Measurements from ENCODE around the gene ZNF280D. TPM values are rescaled to one million over a fixed set of nuclear protein-coding genes. Genes with fewer than 3 reads are reported as not detected.

ZNF280D gene
- total and polyA plus RNA-seq, 2 experiments from 2014 or later = 8.0 to 24.6 TPM

- in situ Hi-C loops (cut with MboI) = loop anchor here (25.0 kb wide), 1 partner anchor 110 kb away; no protein-coding TSS in a partner anchor
- H3F3A ChIP-seq (ENCODE audit: insufficient read depth) = no peaks in the 10 kb centered on the region
- H4K20me1 ChIP-seq (ENCODE audit: insufficient read depth) = no peaks in the 10 kb centered on the region
- H3K9ac ChIP-seq = no peak overlapping the region
- no peak overlapping the region for H3K4me3 ChIP-seq
- H3K9me2 ChIP-seq (ENCODE audit: insufficient read depth) = no peaks in the 10 kb centered on the region
- TF ChIP-seq EZH2phosphoT487 (IDR thresholded peaks at IDR 0.05; ENCODE audit: insufficient read depth, low read depth) (no peak), EZH2 (IDR thresholded peaks at IDR 0.05; ENCODE audit: insufficient read depth, poor library complexity, severe bottlenecking) (no peak)
- WGBS, 2 experiments (ENCODE audit: low coverage in 1 of 2, low lambda C conversion rate in 2 of 2, missing lambda C conversion rate in 2 of 2) = 95 to 97% methylated on average over 1 of the region's 1 CpG
- no peaks in the 10 kb centered on the region for H3K9me3 ChIP-seq (ENCODE audit: low read depth)
- no peak for DNase-seq
- H3K4me2 ChIP-seq (ENCODE audit: unreplicated experiment) = no peak overlapping the region
- no peak overlapping the region for H3K27ac ChIP-seq
- H3K79me2 ChIP-seq (ENCODE audit: insufficient read depth) = no peaks in the 10 kb centered on the region
- H3K4me1 ChIP-seq (ENCODE audit: insufficient read depth) = 0 out of 2 replicates have a peak, but pooled peaks cover 9% of the 10 kb centered on the region
- H3K27me3 ChIP-seq (replicated peaks; ENCODE audit: insufficient read depth) = no peaks in the 10 kb centered on the region
- H3K36me3 ChIP-seq (ENCODE audit: low read depth) = peaks cover 16% of the 10 kb centered on the region
- H2AFZ ChIP-seq = no peak overlapping the region
Measured at GRCh38 chr15:56677271-56677670, 56.0 kb downstream of the ZNF280D start.

DNA sequence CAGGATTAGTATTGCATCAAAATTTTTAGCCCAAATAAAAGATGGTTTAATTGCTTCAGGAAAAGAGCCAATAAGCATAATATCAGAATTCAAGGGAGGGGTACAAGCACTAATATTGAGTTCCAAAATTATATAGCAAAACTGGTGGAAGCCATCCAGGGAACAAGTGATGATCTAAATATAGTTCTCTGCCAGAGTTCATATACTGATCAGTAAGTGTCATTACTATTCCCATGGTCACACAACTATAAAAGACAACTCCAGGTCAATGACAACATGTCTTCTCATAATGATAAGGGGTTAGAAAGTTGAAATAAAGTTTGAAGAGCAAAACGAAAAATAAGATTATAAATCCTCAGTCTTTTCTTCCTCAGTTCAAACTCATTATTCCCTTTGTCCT is 57.4 kb downstream of the ZNF280D start:
- H3K79me2 ChIP-seq (ENCODE audit: insufficient read depth) = no peaks in the 10 kb centered on the region
- in situ Hi-C loops (cut with MboI) = loop anchor here (25.0 kb wide), 1 partner anchor 111 kb away; no protein-coding TSS in a partner anchor
- no peaks in the 10 kb centered on the region for H3K9me2 ChIP-seq (ENCODE audit: insufficient read depth)
- H3K27me3 ChIP-seq (replicated peaks; ENCODE audit: insufficient read depth) = no peaks in the 10 kb centered on the region
- H3K4me3 ChIP-seq = no peak overlapping the region
- no peak overlapping the region for H3K9ac ChIP-seq
- H3K36me3 ChIP-seq (ENCODE audit: low read depth) = peaks cover 8% of the 10 kb centered on the region
- H3K4me2 ChIP-seq (ENCODE audit: unreplicated experiment) = no peak overlapping the region
- WGBS, 2 experiments (ENCODE audit: low coverage in 1 of 2, low lambda C conversion rate in 2 of 2, missing lambda C conversion rate in 2 of 2) = 95 to 100% methylated on average over 1 of the region's 1 CpG
- H3K27ac ChIP-seq = no peak overlapping the region
- no peaks in the 10 kb centered on the region for H3F3A ChIP-seq (ENCODE audit: insufficient read depth)
- no peak overlapping the region for H2AFZ ChIP-seq
- DNase-seq = no peak
- 0 out of 2 replicates have a peak, but pooled peaks cover 9% of the 10 kb centered on the region for H3K4me1 ChIP-seq (ENCODE audit: insufficient read depth)
- TF ChIP-seq EZH2phosphoT487 (IDR thresholded peaks at IDR 0.05; ENCODE audit: insufficient read depth, low read depth) (no peak), EZH2 (IDR thresholded peaks at IDR 0.05; ENCODE audit: insufficient read depth, poor library complexity, severe bottlenecking) (no peak)
- H3K9me3 ChIP-seq (ENCODE audit: low read depth) = no peaks in the 10 kb centered on the region
- no peaks in the 10 kb centered on the region for H4K20me1 ChIP-seq (ENCODE audit: insufficient read depth)

DNA sequence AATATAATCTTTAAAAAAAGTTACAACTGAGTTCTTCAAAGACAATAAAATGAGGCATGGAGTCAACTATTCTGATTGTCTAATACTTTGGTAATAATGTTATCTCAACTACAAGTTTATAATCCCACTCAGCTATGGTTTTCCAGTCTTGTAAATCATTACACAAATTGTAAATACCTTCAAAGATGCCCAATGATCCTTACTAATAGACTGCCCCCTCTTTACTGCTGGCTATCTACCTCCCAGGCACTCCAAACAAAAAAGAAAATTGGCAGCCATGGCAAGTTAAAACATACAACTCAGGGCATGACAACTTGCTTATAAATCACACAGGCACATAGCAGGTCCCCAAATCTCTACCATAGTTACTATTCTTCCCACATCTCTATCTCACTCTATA is 58.5 kb downstream of the ZNF280D start:
- H3K9ac ChIP-seq = no peak overlapping the region
- H2AFZ ChIP-seq = no peak overlapping the region
- H3K36me3 ChIP-seq (ENCODE audit: low read depth) = peaks cover 8% of the 10 kb centered on the region
- TF ChIP-seq EZH2 (IDR thresholded peaks at IDR 0.05; ENCODE audit: insufficient read depth, poor library complexity, severe bottlenecking) = no peak
- no peak for TF ChIP-seq EZH2phosphoT487 (IDR thresholded peaks at IDR 0.05; ENCODE audit: insufficient read depth, low read depth)
- no peaks in the 10 kb centered on the region for H3K27me3 ChIP-seq (replicated peaks; ENCODE audit: insufficient read depth)
- H3K9me3 ChIP-seq (ENCODE audit: low read depth) = no peaks in the 10 kb centered on the region
- no peak overlapping the region for H3K4me2 ChIP-seq (ENCODE audit: unreplicated experiment)
- H3K4me3 ChIP-seq = no peak overlapping the region
- 0 out of 2 replicates have a peak, but pooled peaks cover 9% of the 10 kb centered on the region for H3K4me1 ChIP-seq (ENCODE audit: insufficient read depth)
- no peaks in the 10 kb centered on the region for H4K20me1 ChIP-seq (ENCODE audit: insufficient read depth)
- H3F3A ChIP-seq (ENCODE audit: insufficient read depth) = no peaks in the 10 kb centered on the region
- no peaks in the 10 kb centered on the region for H3K9me2 ChIP-seq (ENCODE audit: insufficient read depth)
- no peaks in the 10 kb centered on the region for H3K79me2 ChIP-seq (ENCODE audit: insufficient read depth)
- no peak for DNase-seq
- H3K27ac ChIP-seq = no peak overlapping the region
- in situ Hi-C loops (cut with MboI) = loop anchor here (25.0 kb wide), 1 partner anchor 112 kb away; no protein-coding TSS in a partner anchor

- Histone ChIP-seq H3K27me3 (replicated peaks; ENCODE audit: insufficient read depth) (no peaks in the 10 kb centered on the region), H3K4me3 (no peak overlapping the region), H4K20me1 (ENCODE audit: insufficient read depth) (no peaks in the 10 kb centered on the region), H2AFZ (no peak overlapping the region), H3F3A (ENCODE audit: insufficient read depth) (no peaks in the 10 kb centered on the region), H3K9me3 (ENCODE audit: low read depth) (no peaks in the 10 kb centered on the region), H3K79me2 (ENCODE audit: insufficient read depth) (no peaks in the 10 kb centered on the region), H3K9ac (no peak overlapping the region), H3K4me1 (ENCODE audit: insufficient read depth) (0 out of 2 replicates have a peak, but pooled peaks cover 9% of the 10 kb centered on the region), H3K4me2 (ENCODE audit: unreplicated experiment) (no peak overlapping the region), H3K36me3 (ENCODE audit: low read depth) (peaks cover 5% of the 10 kb centered on the region; the same call in 1 of the 2 replicates), H3K27ac (no peak overlapping the region), H3K9me2 (ENCODE audit: insufficient read depth) (no peaks in the 10 kb centered on the region)
- in situ Hi-C loops (cut with MboI) = no loop called here
- TF ChIP-seq EZH2 (IDR thresholded peaks at IDR 0.05; ENCODE audit: insufficient read depth, poor library complexity, severe bottlenecking) (no peak), EZH2phosphoT487 (IDR thresholded peaks at IDR 0.05; ENCODE audit: insufficient read depth, low read depth) (no peak)
- peak; percentile 59 for DNase-seq
Measured at GRCh38 chr15:56672721-56673120, 60.6 kb downstream of the ZNF280D start.

GRCh38 chr15:56667517-56667916 is 65.8 kb downstream of the ZNF280D start:
- H3K27ac ChIP-seq = no peak overlapping the region
- no peaks in the 10 kb centered on the region for H3K9me3 ChIP-seq (ENCODE audit: low read depth)
- no peak overlapping the region for H3K4me3 ChIP-seq
- DNase-seq = no peak
- TF ChIP-seq EZH2 (IDR thresholded peaks at IDR 0.05; ENCODE audit: insufficient read depth, poor library complexity, severe bottlenecking) (no peak), EZH2phosphoT487 (IDR thresholded peaks at IDR 0.05; ENCODE audit: insufficient read depth, low read depth) (no peak)
- peaks cover 23% of the 10 kb centered on the region for H3K36me3 ChIP-seq (ENCODE audit: low read depth)
- H4K20me1 ChIP-seq (ENCODE audit: insufficient read depth) = no peaks in the 10 kb centered on the region
- H3K4me2 ChIP-seq (ENCODE audit: unreplicated experiment) = no peak overlapping the region
- H3K9ac ChIP-seq = no peak overlapping the region
- no peaks in the 10 kb centered on the region for H3K27me3 ChIP-seq (replicated peaks; ENCODE audit: insufficient read depth)
- H3K4me1 ChIP-seq (ENCODE audit: insufficient read depth) = 0 out of 2 replicates have a peak, but pooled peaks cover 1% of the 10 kb centered on the region
- H3F3A ChIP-seq (ENCODE audit: insufficient read depth) = no peaks in the 10 kb centered on the region
- 94 to 100% methylated on average over 1 of the region's 1 CpG for WGBS, 2 experiments (ENCODE audit: low coverage in 1 of 2, low lambda C conversion rate in 2 of 2, missing lambda C conversion rate in 2 of 2)
- in situ Hi-C loops (cut with MboI) = no loop called here
- no peak overlapping the region for H2AFZ ChIP-seq
- H3K9me2 ChIP-seq (ENCODE audit: insufficient read depth) = no peaks in the 10 kb centered on the region
- no peaks in the 10 kb centered on the region for H3K79me2 ChIP-seq (ENCODE audit: insufficient read depth)

Measured in GM23248 (cell line).